Measurements from ENCODE around the gene SLC26A1. TPM values are rescaled to one million over a fixed set of nuclear protein-coding genes. Genes with fewer than 3 reads are reported as not detected.

Gene SLC26A1
- total RNA-seq, 1 donor from 2014 or later: under 0.01 TPM

DNA sequence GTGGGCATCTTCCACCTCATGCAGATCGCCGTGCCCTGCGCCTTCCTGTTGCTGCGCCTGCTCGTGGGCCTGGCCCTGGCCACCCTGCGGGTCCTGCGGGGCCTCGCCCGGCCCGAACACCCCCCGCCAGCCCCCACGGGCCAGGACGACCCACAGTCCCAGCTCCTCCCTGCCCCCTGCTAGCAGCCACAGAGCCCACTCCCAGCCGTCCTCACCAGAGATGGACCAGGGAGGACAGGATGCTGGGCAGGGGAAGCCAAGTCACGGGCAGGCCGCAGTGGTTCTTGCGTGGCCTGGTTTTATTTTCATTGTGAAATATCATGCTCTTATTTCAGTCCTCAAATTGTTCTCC is 34.9 kb downstream of the SLC26A1 start:
- no peaks in the 10 kb centered on the region for H3K27me3 ChIP-seq (ENCODE audit: control insufficient read depth, insufficient read depth, low read length)
- TF ChIP-seq, protein P1, sequence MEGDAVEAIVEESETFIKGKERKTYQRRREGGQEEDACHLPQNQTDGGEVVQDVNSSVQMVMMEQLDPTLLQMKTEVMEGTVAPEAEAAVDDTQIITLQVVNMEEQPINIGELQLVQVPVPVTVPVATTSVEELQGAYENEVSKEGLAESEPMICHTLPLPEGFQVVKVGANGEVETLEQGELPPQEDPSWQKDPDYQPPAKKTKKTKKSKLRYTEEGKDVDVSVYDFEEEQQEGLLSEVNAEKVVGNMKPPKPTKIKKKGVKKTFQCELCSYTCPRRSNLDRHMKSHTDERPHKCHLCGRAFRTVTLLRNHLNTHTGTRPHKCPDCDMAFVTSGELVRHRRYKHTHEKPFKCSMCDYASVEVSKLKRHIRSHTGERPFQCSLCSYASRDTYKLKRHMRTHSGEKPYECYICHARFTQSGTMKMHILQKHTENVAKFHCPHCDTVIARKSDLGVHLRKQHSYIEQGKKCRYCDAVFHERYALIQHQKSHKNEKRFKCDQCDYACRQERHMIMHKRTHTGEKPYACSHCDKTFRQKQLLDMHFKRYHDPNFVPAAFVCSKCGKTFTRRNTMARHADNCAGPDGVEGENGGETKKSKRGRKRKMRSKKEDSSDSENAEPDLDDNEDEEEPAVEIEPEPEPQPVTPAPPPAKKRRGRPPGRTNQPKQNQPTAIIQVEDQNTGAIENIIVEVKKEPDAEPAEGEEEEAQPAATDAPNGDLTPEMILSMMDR (IDR thresholded peaks at IDR 0.05; ENCODE audit: insufficient read depth, low read length, severe bottlenecking): no peak
- no peak for DNase-seq (ENCODE audit: low read depth)
- no peak for FAIRE-seq
- peaks cover 8% of the 10 kb centered on the region for H3K36me3 ChIP-seq (ENCODE audit: control insufficient read depth, insufficient read depth, low read length)
- no peak overlapping the region for H3K4me3 ChIP-seq (ENCODE audit: low read depth, low read length)

DNA sequence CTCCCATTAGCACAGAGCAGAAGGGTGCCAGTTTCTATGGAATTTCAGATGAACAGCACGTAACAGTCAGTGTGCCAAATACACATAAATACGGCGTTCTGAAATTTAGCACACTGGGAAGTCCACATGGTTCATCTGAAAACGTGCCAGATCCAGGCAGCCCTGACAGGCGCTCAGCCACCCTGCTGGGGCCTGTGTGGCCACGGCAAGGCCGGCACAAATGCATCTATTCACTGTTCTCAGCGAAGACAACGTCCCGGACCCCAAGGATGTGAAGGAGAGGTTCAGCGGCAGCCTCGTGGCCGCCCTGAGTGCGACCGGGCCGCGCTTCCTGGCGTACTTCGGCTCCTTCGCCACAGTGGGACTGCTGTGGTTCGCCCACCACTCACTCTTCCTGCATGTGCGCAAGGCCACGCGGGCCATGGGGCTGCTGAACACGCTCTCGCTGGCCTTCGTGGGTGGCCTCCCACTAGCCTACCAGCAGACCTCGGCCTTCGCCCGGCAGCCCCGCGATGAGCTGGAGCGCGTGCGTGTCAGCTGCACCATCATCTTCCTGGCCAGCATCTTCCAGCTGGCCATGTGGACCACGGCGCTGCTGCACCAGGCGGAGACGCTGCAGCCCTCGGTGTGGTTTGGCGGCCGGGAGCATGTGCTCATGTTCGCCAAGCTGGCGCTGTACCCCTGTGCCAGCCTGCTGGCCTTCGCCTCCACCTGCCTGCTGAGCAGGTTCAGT is 35.5 kb downstream of the SLC26A1 start:
- no peak for DNase-seq (ENCODE audit: low read depth)

DNA sequence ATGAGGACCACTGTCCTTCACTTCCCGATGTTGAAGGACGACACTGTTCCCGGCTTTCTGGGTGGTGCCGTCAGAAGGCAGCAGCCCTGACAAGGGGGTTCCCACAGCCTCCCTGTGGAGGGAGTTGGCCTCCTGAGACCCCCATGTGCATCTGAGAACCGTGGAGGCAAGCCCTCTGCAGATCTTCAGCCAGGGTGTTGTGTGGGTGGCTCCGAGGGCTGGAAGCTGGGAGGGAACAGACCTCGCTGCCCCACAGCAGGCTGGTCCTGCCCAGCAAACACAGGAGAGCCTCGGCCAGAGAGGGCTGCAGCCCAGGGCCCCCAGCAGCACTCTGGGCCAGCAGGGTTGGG is 36.0 kb downstream of the SLC26A1 start:
- FAIRE-seq: no peak

More for the DNA sequence above, 35.5 kb downstream of the SLC26A1 start:
- H3K27me3 ChIP-seq (ENCODE audit: control insufficient read depth, insufficient read depth, low read length): no peaks in the 10 kb centered on the region
- H3K36me3 ChIP-seq (ENCODE audit: control insufficient read depth, insufficient read depth, low read length): peaks cover 7% of the 10 kb centered on the region
- TF ChIP-seq, protein P1 (IDR thresholded peaks at IDR 0.05; ENCODE audit: insufficient read depth, low read length, severe bottlenecking): no peak
- FAIRE-seq: no peak
- no peak overlapping the region for H3K4me3 ChIP-seq (ENCODE audit: low read depth, low read length)

DNA sequence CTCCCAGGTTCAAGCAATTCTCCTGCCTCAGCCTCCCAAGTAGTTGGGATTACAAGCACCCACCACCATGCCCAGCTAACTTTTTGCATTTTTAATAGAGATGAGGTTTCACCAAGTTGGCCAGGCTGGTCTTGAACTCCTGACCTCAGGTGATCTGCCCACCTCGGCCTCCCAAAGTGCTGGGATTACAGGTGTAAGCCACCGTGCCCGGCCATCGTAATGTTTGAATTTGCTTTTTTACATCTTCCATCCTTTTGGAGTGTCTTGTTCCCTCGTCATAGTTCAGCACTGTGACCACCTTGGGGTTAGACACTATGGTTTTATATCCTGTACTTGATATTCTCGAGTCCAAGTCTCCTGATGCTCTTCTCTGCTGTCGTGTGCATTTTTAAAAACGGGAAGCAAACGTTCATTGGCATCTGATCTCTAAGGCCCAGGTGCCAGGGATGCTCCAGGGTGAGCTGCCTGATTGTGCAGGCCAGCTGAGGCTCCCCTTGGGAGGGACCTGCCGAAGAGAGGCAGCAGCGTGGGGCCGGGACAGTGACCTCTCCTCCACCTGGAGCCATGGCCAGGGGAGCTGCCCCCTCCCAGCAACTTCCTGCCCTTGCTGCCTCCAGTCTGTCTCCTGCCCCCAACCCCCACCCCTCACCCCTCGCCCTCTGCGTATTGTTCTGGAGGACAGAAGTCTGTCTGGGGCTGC is 36.5 kb downstream of the SLC26A1 start:
- no peak overlapping the region for H3K4me3 ChIP-seq (ENCODE audit: low read depth, low read length)
- H3K27me3 ChIP-seq (ENCODE audit: control insufficient read depth, insufficient read depth, low read length): no peaks in the 10 kb centered on the region
- DNase-seq (ENCODE audit: low read depth) (no peak), FAIRE-seq (no peak)
- peaks cover 3% of the 10 kb centered on the region for H3K36me3 ChIP-seq (ENCODE audit: control insufficient read depth, insufficient read depth, low read length)
- TF ChIP-seq, protein P1 (IDR thresholded peaks at IDR 0.05; ENCODE audit: insufficient read depth, low read length, severe bottlenecking): no peak

More for the DNA sequence above, 36.0 kb downstream of the SLC26A1 start:
- Histone ChIP-seq H3K4me3 (ENCODE audit: low read depth, low read length) (no peak overlapping the region), H3K27me3 (ENCODE audit: control insufficient read depth, insufficient read depth, low read length) (no peaks in the 10 kb centered on the region), H3K36me3 (ENCODE audit: control insufficient read depth, insufficient read depth, low read length) (peaks cover 4% of the 10 kb centered on the region)
- TF ChIP-seq, protein P1 (IDR thresholded peaks at IDR 0.05; ENCODE audit: insufficient read depth, low read length, severe bottlenecking): no peak
- no peak for DNase-seq (ENCODE audit: low read depth)

DNA sequence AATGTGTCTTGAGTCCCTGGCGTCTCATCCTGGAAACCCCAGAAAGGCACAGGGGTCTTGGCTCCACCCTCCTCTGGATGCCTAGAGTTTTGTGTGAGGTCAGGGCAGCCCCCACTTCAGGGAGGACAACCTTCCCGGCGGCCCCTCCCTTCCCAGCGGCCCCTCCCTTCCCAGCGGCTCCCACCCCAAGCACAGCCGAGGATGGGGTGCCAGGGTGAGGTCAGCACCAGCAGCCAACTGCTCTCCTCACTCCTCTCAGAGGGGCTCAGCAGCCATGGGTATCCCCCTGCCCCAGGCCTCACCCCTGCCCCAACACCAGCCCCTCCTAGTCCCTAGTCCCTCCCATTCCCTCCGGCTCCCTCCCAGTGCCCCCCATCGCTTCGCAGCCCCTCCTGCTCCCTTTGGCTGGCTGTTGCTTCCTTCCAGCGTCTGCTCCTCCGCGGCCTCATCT is 37.2 kb downstream of the SLC26A1 start:
- Histone ChIP-seq H3K36me3 (ENCODE audit: control insufficient read depth, insufficient read depth, low read length) (peaks cover 2% of the 10 kb centered on the region), H3K27me3 (ENCODE audit: control insufficient read depth, insufficient read depth, low read length) (no peaks in the 10 kb centered on the region), H3K4me3 (ENCODE audit: low read depth, low read length) (no peak overlapping the region)
- FAIRE-seq (no peak), DNase-seq (ENCODE audit: low read depth) (no peak)
- TF ChIP-seq, protein P1 (IDR thresholded peaks at IDR 0.05; ENCODE audit: insufficient read depth, low read length, severe bottlenecking): no peak
